Measurements from ENCODE around the gene ABLIM1. TPM values are rescaled to one million over a fixed set of nuclear protein-coding genes. Genes with fewer than 3 reads are reported as not detected.

ABLIM1 gene
- total and polyA plus RNA-seq, 2 experiments from 2014 or later: 21.9 to 45.1 TPM

DNA sequence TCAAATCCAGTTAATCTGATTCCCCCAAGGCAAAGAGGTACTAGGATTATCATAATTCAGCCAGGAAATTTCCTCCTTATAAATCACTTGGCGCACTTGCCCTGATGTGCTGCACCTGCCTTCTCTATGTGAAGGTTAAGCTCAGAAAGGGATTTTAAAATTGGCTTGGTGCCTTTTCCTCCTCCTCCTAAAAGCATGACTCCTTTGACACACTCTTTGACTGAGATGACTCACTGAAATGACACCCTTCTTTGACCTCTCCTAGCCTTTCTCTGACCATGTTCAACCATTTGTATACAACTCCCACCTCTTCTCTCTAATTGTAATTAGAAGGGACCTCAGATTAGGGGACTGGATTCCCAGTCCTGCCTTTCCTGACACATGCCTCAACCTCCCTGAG is 46.5 kb downstream of the ABLIM1 start (continued):
- TF ChIP-seq REST (IDR thresholded peaks at IDR 0.05; ENCODE audit: unreplicated experiment) (no peak), ZNF114 (CRISPR knock-in tag; IDR thresholded peaks at IDR 0.05) (no peak), CREB1 (CRISPR knock-in tag; IDR thresholded peaks at IDR 0.05; ENCODE audit: low read depth) (no peak), POLR2AphosphoS5 (IDR thresholded peaks at IDR 0.05; ENCODE audit: low read depth) (no peak), EZH2 (IDR thresholded peaks at IDR 0.05; ENCODE audit: low read depth, unreplicated experiment) (no peak)
- TF ChIP-seq, protein P1, sequence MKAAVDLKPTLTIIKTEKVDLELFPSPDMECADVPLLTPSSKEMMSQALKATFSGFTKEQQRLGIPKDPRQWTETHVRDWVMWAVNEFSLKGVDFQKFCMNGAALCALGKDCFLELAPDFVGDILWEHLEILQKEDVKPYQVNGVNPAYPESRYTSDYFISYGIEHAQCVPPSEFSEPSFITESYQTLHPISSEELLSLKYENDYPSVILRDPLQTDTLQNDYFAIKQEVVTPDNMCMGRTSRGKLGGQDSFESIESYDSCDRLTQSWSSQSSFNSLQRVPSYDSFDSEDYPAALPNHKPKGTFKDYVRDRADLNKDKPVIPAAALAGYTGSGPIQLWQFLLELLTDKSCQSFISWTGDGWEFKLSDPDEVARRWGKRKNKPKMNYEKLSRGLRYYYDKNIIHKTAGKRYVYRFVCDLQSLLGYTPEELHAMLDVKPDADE (IDR thresholded peaks at IDR 0.05): no peak

GRCh38 chr10:114609518-114610426 is 48.3 kb downstream of the ABLIM1 start:
- ATAC-seq: no peak
- TF ChIP-seq EZH2phosphoT487 (IDR thresholded peaks at IDR 0.05; ENCODE audit: unreplicated experiment) (no peak), CREB1 (CRISPR knock-in tag; IDR thresholded peaks at IDR 0.05; ENCODE audit: low read depth) (no peak), POLR2AphosphoS5 (IDR thresholded peaks at IDR 0.05; ENCODE audit: low read depth) (no peak), REST (IDR thresholded peaks at IDR 0.05; ENCODE audit: unreplicated experiment) (no peak), NANOG (IDR thresholded peaks at IDR 0.05; ENCODE audit: borderline replicate concordance) (no peak), EZH2 (IDR thresholded peaks at IDR 0.05; ENCODE audit: low read depth, unreplicated experiment) (no peak)
- TF ChIP-seq, protein P1 (IDR thresholded peaks at IDR 0.05): no peak

More at GRCh38 chr10:114609518-114610426, 48.3 kb downstream of the ABLIM1 start:
- Mint-ChIP-seq H3K4me1 (peaks cover 11% of the 10 kb centered on the region), H3K9me3 (no peaks in the 10 kb centered on the region), H3K36me3 (ENCODE audit: low read depth) (no peaks in the 10 kb centered on the region), H3K27me3 (ENCODE audit: insufficient read depth, low read depth, poor library complexity) (no peaks in the 10 kb centered on the region), H3K4me3 (no peak overlapping the region), H3K27ac (no peak overlapping the region)
- Histone ChIP-seq H3K27me3 (ENCODE audit: insufficient read depth) (no peaks in the 10 kb centered on the region), H3K27ac (ENCODE audit: low read depth) (no peak overlapping the region), H3K9me2 (ENCODE audit: insufficient read depth) (peaks cover 9% of the 10 kb centered on the region; the same call in 1 of the 2 replicates), H3K4me2 (no peak overlapping the region), H3K36me3 (ENCODE audit: insufficient read depth) (no peaks in the 10 kb centered on the region), H3K4me1 (ENCODE audit: insufficient read depth) (peaks cover 6% of the 10 kb centered on the region), H4K20me1 (replicated peaks; ENCODE audit: insufficient read depth) (no peaks in the 10 kb centered on the region), H3K4me3 (no peak overlapping the region), H3F3A (replicated peaks; ENCODE audit: low read depth) (no peaks in the 10 kb centered on the region), H2AFZ (no peak overlapping the region), H3K79me2 (replicated peaks; ENCODE audit: insufficient read depth) (no peaks in the 10 kb centered on the region)
- no peak for DNase-seq (ENCODE audit: low spot score)
